Progenitor cell of endocrine pancreas (in vitro differentiated cells): Measurements from ENCODE around the gene UTS2B. TPM values are rescaled to one million over a fixed set of nuclear protein-coding genes. Genes with fewer than 3 reads are reported as not detected.

Experiments
- DNase-seq: peaks from one replicate; pipeline ENCODE4 v3.0.0; 2021; ENCODE audit warnings: low spot score; ENCODE audit not compliant: unreplicated experiment
- H3K27ac Mint-ChIP-seq: 2 replicates; pipeline ENCODE4 v1.8.0; 2021; ENCODE audit warnings: mild to moderate bottlenecking, moderate library complexity, mixed read lengths
- H3K27me3 Mint-ChIP-seq: 2 replicates; pipeline ENCODE4 v1.8.0; 2021; ENCODE audit warnings: mixed read lengths
- H3K36me3 Mint-ChIP-seq: 2 replicates; pipeline ENCODE4 v1.8.0; 2022; ENCODE audit warnings: mixed read lengths; ENCODE audit not compliant: insufficient read depth
- H3K4me1 Mint-ChIP-seq: 2 replicates; pipeline ENCODE4 v1.8.0; 2021; ENCODE audit warnings: low read depth, mixed read lengths
- H3K4me3 Mint-ChIP-seq: 2 replicates; pipeline ENCODE4 v1.8.0; 2021; ENCODE audit warnings: low read depth, mild to moderate bottlenecking, moderate library complexity, mixed read lengths
- H3K9me3 Mint-ChIP-seq: 2 replicates; pipeline ENCODE4 v1.8.0; 2021; ENCODE audit warnings: low read depth, mixed read lengths
- total RNA-seq: library from RNA; stranded (reverse); gene quantifications from 2 replicates; pipeline ENCODE4 v1.2.1, GENCODE V29; 2021
- TF ChIP-seq, protein P1 (sequence below): fragments of 200-600 bp; sonication (generic); IDR thresholded peaks from one replicate; pipeline ENCODE4 v1.5.0; 2021; ENCODE audit warnings: antibody characterized with exemption, mild to moderate bottlenecking; ENCODE audit not compliant: unreplicated experiment

The UTS2B gene
- total RNA-seq, 1 donor from 2014 or later, result 0.62 TPM

DNA sequence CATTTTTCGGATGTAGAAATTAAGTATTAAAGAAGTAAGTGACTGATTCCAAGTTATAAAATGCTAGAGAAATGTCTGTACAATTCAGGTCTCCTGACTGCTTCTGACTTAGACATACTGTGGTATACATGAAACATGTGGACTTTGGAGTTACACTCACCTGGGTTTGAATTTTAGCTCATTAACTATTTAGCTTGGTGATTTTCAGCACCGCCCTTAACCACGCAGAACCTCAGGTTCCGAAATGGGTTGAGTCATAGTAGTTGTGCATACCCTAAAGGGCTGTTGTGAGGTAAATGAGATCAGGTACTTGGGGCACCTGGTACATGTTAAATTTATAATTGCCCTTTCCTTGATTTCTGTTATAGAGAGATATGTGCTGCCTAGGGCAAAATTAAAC is 32.9 kb upstream of the UTS2B start:
- H3K36me3 Mint-ChIP-seq, result peaks cover 32% of the 10 kb centered on the region
- H3K27ac Mint-ChIP-seq, result no peak overlapping the region
- no peak for DNase-seq
- H3K4me3 Mint-ChIP-seq, result no peak overlapping the region
- TF ChIP-seq, protein P1, sequence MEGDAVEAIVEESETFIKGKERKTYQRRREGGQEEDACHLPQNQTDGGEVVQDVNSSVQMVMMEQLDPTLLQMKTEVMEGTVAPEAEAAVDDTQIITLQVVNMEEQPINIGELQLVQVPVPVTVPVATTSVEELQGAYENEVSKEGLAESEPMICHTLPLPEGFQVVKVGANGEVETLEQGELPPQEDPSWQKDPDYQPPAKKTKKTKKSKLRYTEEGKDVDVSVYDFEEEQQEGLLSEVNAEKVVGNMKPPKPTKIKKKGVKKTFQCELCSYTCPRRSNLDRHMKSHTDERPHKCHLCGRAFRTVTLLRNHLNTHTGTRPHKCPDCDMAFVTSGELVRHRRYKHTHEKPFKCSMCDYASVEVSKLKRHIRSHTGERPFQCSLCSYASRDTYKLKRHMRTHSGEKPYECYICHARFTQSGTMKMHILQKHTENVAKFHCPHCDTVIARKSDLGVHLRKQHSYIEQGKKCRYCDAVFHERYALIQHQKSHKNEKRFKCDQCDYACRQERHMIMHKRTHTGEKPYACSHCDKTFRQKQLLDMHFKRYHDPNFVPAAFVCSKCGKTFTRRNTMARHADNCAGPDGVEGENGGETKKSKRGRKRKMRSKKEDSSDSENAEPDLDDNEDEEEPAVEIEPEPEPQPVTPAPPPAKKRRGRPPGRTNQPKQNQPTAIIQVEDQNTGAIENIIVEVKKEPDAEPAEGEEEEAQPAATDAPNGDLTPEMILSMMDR, result no peak
- no peaks in the 10 kb centered on the region for H3K9me3 Mint-ChIP-seq
- H3K27me3 Mint-ChIP-seq, result no peaks in the 10 kb centered on the region
- peaks cover 4% of the 10 kb centered on the region for H3K4me1 Mint-ChIP-seq

DNA sequence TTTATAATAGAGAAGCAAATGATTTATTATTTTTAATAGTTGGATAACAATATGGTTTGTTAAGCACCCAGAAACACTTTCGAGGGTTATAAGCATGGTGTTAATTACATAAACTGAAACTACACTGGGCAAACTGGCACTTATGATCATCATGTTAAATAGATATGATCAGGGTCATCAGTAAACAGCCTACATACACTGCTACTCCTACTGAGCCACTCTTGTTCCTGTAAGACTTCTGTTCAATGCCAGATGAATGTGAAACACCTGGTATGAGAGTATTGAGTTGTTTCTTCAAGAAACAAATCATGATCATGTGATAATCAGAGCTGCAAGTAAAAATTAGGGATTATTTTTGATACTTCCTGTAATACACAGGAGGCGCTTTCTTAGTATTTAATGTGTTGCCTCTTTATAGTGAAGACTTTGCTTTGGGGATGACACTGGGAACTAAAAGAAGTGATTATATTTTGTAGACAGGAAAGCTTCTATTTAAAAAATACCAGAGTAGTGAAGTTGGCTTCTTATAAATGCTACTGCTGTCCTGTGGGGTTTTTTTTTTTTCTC is 32.3 kb upstream of the UTS2B start:
- no peak for DNase-seq
- no peak overlapping the region for H3K27ac Mint-ChIP-seq

DNA sequence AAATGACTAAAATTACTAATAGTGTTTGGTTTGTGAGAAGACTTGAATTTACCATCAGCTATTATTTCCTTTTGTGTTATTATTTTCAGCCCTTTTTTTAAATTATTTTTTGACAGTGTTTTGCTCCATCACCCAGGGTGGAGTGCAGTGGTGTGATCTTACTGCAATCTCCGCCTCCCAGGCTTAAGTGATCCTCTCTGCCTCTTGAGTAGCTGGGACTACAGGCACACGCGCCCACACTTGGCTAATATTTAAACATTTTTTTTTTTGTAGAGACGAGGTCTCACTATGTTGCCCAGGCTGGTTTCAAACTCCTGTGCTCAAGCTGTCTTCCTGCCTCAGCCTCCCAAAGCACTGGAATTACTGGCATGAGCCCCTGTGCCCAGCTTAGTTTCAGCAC is 31.7 kb upstream of the UTS2B start:
- Mint-ChIP-seq H3K27me3 (no peaks in the 10 kb centered on the region), H3K27ac (no peak overlapping the region), H3K36me3 (peaks cover 33% of the 10 kb centered on the region), H3K4me3 (no peak overlapping the region), H3K9me3 (no peaks in the 10 kb centered on the region), H3K4me1 (peaks cover 4% of the 10 kb centered on the region)
- TF ChIP-seq, protein P1, result no peak
- DNase-seq, result no peak

More for the DNA sequence above, 32.3 kb upstream of the UTS2B start:
- Mint-ChIP-seq H3K9me3 (no peaks in the 10 kb centered on the region), H3K36me3 (peaks cover 32% of the 10 kb centered on the region), H3K27me3 (no peaks in the 10 kb centered on the region), H3K4me1 (peaks cover 4% of the 10 kb centered on the region), H3K4me3 (no peak overlapping the region)
- TF ChIP-seq, protein P1, result no peak

DNA sequence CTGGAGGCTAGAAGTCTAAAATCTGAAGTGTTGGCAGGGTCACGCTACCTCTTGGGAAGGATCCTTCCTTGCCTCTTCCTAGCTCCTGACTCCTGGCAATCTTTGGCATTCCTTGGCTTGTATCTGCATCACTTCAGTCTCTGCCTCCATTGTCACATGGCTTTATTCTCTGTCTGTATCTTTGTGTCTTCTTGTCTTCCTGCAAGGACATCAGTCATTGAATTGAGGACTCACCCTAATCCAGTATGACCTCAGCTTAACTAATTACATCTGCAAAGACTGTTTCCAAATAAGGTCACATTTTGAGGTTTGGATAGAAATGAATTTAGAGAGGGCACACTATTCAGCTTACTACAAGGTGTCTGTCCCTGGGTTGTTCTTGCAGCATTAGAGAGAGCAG is 31.1 kb upstream of the UTS2B start:
- DNase-seq, result no peak
- no peaks in the 10 kb centered on the region for H3K9me3 Mint-ChIP-seq
- H3K4me3 Mint-ChIP-seq, result no peak overlapping the region
- H3K27me3 Mint-ChIP-seq, result no peaks in the 10 kb centered on the region
- peaks cover 32% of the 10 kb centered on the region for H3K36me3 Mint-ChIP-seq
- TF ChIP-seq, protein P1, result no peak
- H3K27ac Mint-ChIP-seq, result peak overlapping the region; percentile 26
- H3K4me1 Mint-ChIP-seq, result peaks cover 6% of the 10 kb centered on the region

DNA sequence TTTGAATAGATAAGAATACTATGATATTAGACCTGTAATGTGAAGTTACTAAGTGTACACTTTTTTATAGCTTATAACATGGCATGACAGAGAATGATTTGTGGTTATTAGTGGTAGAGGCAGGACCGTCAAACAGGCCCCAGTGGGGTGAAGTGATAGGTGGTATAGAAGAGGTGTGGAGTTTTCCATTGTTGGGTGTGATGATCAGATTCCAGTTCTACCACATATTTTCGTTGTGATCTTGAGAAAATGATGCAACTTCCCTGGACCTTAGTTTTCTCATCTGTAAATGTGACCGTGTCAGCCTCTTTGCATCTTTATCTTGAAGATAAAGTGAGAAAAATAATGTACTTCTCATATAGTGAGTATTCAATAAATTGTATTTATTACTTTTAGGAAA is 30.3 kb upstream of the UTS2B start:
- H3K27ac Mint-ChIP-seq, result no peak overlapping the region
- peaks cover 10% of the 10 kb centered on the region for H3K4me1 Mint-ChIP-seq

More for the DNA sequence above, 30.3 kb upstream of the UTS2B start:
- Mint-ChIP-seq H3K27me3 (no peaks in the 10 kb centered on the region), H3K36me3 (peaks cover 32% of the 10 kb centered on the region), H3K9me3 (no peaks in the 10 kb centered on the region), H3K4me3 (no peak overlapping the region)
- DNase-seq, result no peak
- TF ChIP-seq, protein P1, result no peak
